GM12875 (cell line): ENCODE data around the gene RAB40A.

Source experiments
- H3K4me3 ChIP-seq: one replicate; pipeline ENCODE4 v1.5.1; 2011; ENCODE audit warnings: low read depth, low read length, control low read depth
- CTCF ChIP-seq: IDR thresholded peaks from 2 replicates; pipeline ENCODE4 v1.5.1; 2011; ENCODE audit warnings: low read depth, mild to moderate bottlenecking, control low read depth, inconsistent platforms, low read length, moderate library complexity, borderline replicate concordance; ENCODE audit not compliant: insufficient read depth

The RAB40A gene

GRCh38 chrX:103524747-103525146 is 5.5 kb upstream of the RAB40A start:
- no peak overlapping the region for H3K4me3 ChIP-seq
- TF ChIP-seq CTCF, result no peak

GRCh38 chrX:103523605-103524004 is 4.3 kb upstream of the RAB40A start:
- no peak for TF ChIP-seq CTCF
- H3K4me3 ChIP-seq, result no peak overlapping the region

GRCh38 chrX:103520386-103520785 is 1.1 kb upstream of the RAB40A start:
- no peak overlapping the region for H3K4me3 ChIP-seq
- TF ChIP-seq CTCF, result no peak

- no peak for TF ChIP-seq CTCF
- no peak overlapping the region for H3K4me3 ChIP-seq
Observed at GRCh38 chrX:103518571-103518970, 718 bp downstream of the RAB40A start.

GRCh38 chrX:103517246-103517645 is 2.0 kb downstream of the RAB40A start:
- TF ChIP-seq CTCF, result no peak
- H3K4me3 ChIP-seq, result no peak overlapping the region

GRCh38 chrX:103513476-103514108 is 5.7 kb downstream of the RAB40A start:
- TF ChIP-seq CTCF, result no peak
- no peak overlapping the region for H3K4me3 ChIP-seq

- no peak for TF ChIP-seq CTCF
Observed at GRCh38 chrX:103513067-103513466, 6.2 kb downstream of the RAB40A start.

More at GRCh38 chrX:103513067-103513466, 6.2 kb downstream of the RAB40A start:
- no peak overlapping the region for H3K4me3 ChIP-seq
